Uterus (tissue), 2 donors: ENCODE data around the gene TOX2.

Experiments used
- POLR2A ChIP-seq, 2 donors: fragments of 450-650 bp; IDR thresholded peaks; one replicate each; pipeline ENCODE4 v1.6.1; 2016; ENCODE audit warnings: antibody characterized with exemption in 2 of 2, mild to moderate bottlenecking in 1 of 2, moderate library complexity in 1 of 2
- TF ChIP-seq, protein P1 (sequence below), 4 experiments: fragments of 200-600 bp in 2 of 4; fragments of 450-650 bp in 2 of 4; sonication (generic) in 2 of 4; IDR thresholded peaks; one replicate each; pipeline ENCODE4 v1.5.1; 2016 to 2019; ENCODE audit warnings: antibody characterized with exemption in 4 of 4, mild to moderate bottlenecking in 2 of 4, moderate library complexity in 1 of 4

DNA sequence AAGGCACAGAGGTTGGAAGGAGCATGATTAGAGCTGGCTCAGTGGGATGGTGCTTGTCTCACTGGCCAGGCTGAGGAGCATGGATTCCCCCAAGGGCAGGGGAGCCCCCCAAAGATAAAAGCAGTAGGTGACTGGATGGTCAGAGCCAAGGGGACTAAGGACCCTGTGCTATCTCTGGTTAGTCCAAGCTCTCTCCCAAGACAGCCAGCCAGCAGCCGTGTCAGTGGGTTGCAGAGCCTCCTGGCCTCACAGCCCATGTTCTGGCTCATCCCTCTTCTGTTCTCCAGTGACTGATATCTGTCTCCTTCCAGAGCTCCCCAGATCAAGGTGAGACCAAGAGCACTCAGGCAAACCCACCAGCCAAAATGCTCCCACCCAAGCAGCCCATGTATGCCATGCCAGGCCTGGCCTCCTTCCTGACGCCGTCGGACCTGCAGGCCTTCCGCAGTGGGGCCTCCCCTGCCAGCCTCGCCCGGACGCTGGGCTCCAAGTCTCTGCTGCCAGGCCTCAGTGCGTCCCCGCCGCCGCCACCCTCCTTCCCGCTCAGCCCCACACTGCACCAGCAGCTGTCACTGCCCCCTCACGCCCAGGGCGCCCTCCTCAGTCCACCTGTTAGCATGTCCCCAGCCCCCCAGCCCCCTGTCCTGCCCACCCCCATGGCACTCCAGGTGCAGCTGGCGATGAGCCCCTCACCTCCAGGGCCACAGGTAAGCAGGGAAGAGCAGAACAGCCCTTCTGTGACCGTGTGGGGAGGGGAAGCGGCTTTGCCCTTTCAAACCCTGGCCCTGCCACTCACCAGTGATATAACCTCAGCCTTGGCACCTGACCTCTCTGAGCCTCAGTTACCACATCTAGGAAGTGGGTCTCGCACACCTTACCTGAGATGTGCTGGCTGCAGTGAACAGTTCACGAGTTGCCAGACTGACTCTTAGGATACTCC, 151.0 kb downstream of the TOX2 start:
- TF ChIP-seq, protein P1, sequence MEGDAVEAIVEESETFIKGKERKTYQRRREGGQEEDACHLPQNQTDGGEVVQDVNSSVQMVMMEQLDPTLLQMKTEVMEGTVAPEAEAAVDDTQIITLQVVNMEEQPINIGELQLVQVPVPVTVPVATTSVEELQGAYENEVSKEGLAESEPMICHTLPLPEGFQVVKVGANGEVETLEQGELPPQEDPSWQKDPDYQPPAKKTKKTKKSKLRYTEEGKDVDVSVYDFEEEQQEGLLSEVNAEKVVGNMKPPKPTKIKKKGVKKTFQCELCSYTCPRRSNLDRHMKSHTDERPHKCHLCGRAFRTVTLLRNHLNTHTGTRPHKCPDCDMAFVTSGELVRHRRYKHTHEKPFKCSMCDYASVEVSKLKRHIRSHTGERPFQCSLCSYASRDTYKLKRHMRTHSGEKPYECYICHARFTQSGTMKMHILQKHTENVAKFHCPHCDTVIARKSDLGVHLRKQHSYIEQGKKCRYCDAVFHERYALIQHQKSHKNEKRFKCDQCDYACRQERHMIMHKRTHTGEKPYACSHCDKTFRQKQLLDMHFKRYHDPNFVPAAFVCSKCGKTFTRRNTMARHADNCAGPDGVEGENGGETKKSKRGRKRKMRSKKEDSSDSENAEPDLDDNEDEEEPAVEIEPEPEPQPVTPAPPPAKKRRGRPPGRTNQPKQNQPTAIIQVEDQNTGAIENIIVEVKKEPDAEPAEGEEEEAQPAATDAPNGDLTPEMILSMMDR (IDR thresholded peaks at IDR 0.05) = no peak
- TF ChIP-seq POLR2A (IDR thresholded peaks at IDR 0.05) = no peak
